NCI-H1694 (cell line): ENCODE results near the gene PCNX1.
"Not testable (repeated sequence)": the region's sequence is repeated elsewhere in the genome, so short reads cannot be mapped to it uniquely, and the experiment has no call there.

Experiments
- DNase-seq: peaks from one replicate; lab custom pipeline; 2025; lab: John Stamatoyannopoulos, UW

Gene PCNX1

GRCh38 chr14:71019917-71020316, 112.7 kb downstream of the PCNX1 start:
- DNase-seq, result not testable (repeated sequence)

GRCh38 chr14:71021347-71022011, 114.2 kb downstream of the PCNX1 start:
- DNase-seq, result no peak

GRCh38 chr14:71022012-71022869, 115.0 kb downstream of the PCNX1 start:
- DNase-seq, result no peak

DNA sequence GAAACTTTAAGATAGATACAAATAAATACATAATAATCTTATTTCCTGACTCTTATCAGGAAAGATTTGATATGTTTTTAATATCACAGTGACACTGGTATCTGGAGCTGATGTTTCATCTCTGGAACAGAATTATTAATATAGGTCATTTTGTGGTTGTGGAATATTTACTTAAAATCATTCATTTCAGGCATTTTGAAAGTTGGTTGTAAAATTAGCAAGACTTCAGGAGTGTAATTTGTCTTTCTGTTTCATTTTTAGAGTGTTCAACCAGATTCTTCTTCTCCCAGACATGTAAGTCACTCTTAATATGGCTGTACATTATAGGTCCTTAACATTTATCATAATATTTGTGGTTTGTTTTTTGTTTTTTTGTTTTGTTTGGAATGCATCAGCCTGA, 115.7 kb downstream of the PCNX1 start:
- no peak for DNase-seq

DNA sequence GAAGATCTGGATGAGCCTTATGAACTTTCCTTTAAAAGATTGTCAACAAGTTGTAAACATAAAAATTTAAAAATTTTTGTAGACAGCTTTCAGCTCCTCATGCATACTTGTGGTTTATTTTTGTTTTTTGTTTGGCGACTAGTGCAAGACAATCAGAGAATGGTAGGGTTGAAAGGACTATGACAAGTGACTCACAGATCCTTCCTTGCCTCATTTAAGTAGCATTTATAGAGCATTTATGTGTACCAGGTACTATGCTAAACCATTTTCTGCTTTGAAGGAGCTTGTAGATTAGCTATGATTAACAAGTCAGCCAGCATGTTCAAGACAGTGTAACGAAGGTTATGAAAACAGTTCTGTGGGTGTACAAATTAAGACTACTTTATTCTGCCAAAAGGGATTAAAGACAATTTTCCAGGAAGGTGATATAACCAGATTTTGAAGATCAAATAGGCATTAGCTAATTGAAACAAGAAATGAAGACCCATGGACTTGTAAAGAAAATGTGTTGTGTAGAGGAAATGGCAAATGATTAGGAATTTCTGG, 122.0 kb downstream of the PCNX1 start:
- DNase-seq, result no peak

DNA sequence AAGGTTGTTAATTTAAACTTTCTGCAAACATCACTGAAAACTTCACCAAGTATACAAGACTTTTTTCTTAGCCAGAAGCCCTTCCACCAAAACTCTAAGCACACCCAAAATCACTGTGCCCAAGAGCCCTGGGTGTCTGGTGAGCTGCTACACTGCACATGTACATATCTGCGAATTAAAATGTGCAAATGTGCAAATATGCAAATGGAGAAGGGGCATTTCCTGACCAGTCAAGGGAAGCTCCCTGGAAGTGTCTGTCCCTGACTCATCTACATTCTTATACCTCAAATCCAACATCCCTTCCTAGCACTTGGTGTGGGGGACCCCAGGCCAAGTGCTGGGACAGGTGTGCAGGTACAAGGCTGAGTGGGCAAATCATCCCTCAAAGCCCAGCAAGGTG, 123.7 kb downstream of the PCNX1 start:
- DNase-seq, result no peak

DNA sequence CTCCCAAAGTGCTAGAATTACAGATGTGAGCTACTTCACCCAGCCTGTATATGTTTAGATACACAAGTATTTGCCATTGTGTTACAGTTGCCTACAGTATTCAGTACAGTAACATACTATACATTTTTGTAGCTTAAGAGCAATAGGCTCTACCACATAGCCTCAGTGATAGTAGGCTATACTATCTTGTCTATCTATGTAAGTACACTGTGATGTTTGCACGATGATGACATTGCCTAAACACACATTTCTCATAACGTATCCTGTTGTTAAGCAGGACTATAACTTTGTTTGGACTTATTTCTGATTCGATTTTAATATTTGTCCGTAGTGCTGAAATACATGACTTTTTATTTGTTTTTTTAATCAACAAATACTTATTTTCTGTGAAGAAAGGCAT, 129.2 kb downstream of the PCNX1 start:
- no peak for DNase-seq

DNA sequence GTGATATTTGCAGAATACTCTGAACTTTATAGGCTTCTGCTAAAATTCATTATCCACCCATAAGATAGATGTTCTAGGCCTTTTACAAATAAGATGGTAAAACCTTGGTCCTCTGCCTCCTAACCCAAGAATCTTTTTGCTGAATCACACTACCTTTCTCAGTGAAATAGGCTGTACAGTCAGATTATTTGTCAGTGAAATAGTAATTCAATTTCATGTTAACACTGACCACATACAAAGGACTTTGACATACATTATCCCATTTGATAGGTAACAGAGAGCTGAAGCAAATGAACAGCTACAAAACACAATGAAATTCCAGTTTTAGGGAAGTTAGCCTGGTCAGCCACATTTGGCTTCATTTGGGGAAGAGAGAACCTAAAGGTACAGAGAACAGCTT, 141.1 kb downstream of the PCNX1 start:
- no peak for DNase-seq

DNA sequence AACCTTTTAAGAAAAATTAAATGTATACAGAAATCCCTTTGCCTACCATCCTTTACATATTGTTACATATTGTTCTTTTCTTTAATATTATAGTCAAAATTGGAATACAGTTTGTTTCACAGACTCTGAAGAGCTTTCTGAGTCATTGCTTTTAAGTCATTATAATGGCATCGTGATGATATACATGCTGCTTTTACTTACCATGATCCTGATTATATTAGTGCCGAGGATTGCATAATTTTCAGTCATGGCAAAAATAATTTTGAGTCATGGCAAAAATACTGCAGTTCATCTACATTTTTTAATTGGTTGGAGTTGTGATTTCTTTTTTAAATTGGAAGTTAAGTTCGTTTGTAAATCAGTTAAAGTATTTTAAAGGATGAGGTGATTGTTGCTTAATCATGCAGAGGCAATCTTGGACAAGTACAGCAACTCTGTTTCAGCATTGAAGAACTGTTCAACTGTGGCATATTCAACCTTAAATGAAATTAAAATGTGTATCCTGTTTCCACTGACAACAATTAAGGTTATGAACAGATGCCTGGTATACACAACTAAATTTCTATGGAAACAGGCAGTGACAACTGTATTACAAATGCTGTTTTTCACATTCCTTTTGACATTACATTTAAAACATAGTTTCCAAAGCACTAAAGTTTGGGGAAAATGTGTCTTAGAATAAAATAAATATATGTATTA, 142.3 kb downstream of the PCNX1 start:
- DNase-seq, result no peak

DNA sequence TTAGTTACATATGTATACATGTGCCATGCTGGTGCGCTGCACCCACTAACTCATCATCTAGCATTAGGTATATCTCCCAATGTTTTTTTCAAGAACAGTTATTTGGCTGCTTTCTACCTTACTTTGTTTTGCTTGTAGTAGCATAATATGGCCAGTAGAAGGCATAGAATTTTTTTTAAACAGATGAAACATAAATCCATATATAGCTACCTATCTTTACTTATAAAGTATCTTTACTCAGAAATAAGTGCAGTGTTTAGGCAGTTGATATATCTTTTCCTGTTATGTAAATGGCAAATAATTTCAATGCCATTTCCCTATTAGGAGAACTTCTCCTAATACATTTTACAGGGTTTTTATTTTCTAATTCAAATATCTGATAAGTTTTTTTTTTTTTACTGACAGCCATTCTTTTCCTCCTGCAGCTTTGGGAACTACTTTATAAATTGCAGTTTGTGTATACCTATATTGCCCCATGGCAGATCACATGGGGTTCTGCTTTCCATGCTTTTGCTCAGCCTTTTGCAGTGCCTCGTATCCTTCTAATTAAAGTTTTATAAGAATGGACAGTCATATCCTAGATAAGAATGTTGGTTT, 143.1 kb downstream of the PCNX1 start:
- no peak for DNase-seq

DNA sequence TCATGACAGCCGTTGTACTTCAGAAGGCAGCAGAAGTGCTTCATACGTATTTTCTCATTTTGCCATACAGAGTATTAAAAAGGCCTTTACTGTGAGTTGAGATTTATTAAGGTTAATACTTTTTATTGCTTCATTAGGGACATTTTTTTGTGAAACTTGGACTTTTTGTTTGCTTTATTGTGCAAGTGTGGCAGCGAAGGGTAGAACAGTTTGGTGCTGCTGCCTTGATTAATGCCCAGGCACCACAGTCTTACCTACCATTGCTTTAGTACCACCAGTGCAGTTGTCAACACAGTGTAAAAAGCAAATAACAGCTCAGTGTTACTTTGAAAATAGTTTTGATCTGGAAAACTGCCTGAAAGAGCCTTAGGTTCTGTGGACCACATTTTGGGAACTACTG, 147.4 kb downstream of the PCNX1 start:
- DNase-seq, result no peak

DNA sequence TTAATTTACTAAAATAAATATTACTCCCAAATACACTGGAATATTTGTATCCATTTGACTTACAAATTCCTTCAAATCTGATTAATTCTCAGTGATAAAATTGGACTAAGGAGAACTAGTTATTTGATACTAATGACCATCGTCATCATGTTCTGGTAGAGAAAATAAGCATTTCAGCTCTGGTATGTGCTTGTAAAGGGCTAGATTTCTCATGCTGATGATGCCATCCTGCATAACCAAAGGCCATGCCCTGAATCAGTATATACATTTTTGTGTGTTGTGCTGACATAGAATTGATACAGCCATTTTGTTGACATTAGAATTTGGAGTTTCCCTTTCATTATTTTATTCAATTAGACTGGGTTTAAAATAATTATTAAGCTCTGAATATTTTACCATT, 148.9 kb downstream of the PCNX1 start:
- DNase-seq, result no peak

GRCh38 chr14:71060274-71060673, 153.0 kb downstream of the PCNX1 start:
- no peak for DNase-seq

DNA sequence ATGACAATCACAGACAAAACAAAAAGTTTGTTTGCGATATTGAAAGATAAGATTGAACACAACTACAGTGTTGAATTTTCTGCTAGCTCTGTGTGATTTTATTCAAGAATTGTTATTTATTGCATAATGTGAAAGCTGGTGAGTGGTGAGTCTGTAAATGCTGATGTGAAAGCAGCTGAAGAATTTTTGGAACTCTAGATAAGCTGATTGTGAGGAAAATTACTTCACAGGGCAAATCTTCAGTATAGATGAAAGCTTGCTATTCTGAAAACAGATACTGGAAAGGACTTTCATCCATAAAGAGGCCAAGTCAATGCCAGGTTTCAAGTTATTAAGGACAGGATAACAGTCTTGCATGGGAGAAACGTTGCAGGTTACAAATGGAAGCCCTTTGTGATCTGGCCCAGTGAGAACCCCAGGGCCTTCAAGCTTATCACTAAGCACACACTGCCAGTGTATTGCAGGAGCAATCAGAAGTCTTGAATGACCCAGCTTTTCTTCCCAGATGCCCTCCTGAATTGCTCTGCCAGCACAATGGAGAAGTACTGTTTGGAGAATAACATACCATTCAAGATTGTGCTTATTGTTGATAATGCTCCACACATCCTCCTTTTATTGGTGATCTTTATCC, 153.7 kb downstream of the PCNX1 start:
- no peak for DNase-seq

GRCh38 chr14:71061458-71061857, 154.2 kb downstream of the PCNX1 start:
- no peak for DNase-seq

DNA sequence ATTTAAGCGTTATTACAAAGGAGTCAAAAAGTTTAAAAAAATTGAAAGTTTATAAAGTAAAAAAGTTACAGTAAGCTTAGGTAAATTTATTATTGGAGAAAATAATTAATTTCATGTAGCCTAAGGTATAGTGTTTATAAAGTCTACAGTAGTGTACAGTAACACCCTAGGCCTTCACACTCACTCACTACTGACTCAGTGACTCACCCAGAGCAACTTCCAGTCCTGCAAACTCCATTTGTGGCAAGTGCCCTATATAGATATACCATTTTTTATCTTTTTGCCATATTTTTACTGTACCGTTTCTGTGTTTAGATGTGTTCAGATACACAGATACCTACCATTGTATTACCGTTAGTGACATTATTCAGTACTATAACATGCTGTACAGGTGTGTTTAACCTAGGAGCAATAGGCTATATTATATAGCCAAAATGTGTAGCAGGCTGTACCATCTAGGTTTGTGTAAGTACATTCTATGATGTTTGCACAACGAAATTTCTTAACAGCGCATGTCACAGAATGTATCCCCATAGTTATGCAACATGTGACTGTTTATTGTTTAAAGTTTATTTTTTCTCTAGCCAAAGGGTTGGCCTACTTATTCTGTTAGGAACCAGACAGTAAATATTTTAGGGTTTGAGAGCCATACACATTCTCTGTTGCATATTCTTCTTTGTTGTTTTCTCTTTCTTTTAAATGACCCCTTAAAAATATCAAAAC, 155.5 kb downstream of the PCNX1 start:
- no peak for DNase-seq

DNA sequence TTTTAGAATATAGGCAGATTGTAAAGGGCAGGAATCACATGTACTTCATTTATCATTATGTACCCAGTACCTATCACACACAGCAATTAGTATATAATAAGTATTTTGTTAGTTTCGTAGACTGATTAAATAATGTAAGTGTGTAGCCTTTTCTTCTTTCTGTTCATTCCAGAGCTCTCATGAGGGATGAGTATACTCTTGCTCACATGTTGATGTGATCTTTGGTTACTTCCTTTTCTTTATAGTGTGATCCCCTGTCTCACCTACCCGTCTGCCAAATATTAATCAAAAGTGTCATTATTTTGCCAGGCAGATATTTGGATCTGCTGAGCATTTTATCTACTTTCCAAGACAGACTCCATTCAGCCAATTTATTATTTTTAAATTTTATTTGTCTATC, 156.1 kb downstream of the PCNX1 start:
- DNase-seq, result no peak

GRCh38 chr14:71064747-71065146, 157.5 kb downstream of the PCNX1 start:
- not testable (repeated sequence) for DNase-seq

GRCh38 chr14:71070169-71070568, 162.9 kb downstream of the PCNX1 start:
- DNase-seq, result no peak

DNA sequence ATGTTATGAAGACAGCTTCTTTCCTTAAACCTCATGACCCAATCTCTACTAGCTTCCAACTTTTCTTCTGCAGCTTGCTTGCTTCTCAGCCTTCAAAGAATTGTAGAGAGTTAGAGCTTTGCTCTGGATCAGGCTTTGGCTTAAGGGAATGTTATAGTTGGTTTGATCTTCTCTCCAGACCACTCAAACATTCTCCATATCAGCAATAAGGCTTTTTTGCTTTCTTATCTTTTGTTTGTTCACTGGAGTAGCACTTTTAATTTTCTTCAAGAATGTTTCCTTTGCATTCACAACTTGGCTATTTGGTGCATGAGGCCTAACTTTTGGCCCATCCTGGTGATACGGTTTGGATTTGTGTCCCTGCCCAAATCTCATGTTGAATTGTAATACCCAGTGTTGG, 163.8 kb downstream of the PCNX1 start:
- no peak for DNase-seq

DNA sequence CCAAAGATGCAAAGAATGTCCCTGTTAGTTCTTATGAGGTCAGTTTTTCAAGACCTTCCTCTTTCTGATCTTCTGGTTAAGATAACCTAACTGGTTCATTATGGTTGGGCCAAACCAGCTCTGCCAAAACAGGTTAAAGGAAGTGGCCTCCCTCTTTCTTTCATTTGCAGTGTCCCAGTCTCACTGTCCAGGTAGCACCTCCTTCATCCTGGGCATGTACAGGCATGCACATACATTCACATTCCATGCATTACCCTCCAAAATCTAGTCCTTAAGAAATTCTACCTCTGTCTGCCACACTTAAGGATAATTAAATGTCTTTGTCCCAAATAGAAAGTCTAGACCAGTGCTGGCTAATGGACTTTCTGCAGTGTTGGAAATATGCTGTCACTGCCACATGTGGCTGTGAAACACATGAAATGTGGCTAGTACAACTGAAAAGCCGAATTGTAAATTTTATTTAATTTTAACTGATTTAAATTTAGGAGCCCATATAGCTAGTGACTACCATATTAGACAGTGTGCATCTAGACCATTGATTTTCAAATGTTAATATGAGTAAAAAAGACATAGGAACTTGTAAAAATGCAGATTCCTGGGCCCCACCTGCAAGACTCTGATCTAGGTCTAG, 169.3 kb downstream of the PCNX1 start:
- DNase-seq, result no peak
